ENCODE results near the gene OR5T1.

OR5T1 gene

DNA sequence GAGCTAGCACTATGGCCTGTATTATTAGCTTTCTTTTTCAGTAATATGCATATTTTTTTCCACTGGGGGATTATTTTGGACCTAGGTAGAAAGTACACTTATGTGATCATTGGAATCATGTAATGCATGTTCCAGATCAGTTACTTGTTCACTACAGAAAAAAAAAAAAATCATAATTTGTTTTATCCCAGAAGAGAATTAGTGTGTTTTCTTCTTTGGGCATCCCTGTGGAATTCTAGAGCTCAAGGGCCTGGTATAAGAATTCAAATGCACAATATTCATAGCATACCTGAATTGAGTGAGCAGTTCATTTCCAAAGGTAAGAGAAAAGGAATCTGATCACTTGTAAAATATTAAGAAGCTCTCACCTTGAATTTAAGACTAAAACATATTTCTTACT, at the start of gene OR5T1:
OR5T1 (plus strand) TSS at position 301 of the 400 bp plus-strand sequence. CDS start 1,485 bp downstream, outside the sequence.
- Mint-ChIP-seq H3K4me3 (no peak within 1 kb of the TSS), H3K4me1 (no peaks in the 10 kb centered on the region), H3K36me3 (no peaks in the 10 kb centered on the region), H3K9me3 (peaks cover 6% of the 10 kb centered on the region), H3K27me3 (no peaks in the 10 kb centered on the region), H3K27ac (no peak within 1 kb of the TSS)

DNA sequence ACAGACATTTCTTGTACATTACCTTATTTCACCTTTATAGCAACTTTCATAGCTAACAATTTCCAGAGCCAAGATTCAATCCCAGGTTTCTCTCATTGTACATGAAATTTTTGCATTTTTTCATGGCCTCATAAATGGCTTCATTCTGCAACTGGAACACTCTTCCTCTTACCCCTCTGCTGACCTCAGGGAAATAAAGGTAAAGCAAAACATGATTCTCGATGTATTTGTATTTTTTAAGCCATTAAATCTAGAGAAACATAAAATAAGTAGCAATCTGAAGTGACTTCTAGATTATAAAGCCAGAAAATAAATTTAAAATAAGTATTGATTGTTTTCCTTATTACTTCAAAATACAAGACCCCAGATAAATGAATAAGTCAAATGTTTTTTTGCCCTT, 39.8 kb upstream of the OR5T1 start, which contains the start of gene OR5T2:
OR5T2 (minus strand) TSS at position 101 of the 400 bp plus-strand sequence. CDS start 1,193 bp downstream, outside the sequence.
- Mint-ChIP-seq H3K4me1 (no peaks in the 10 kb centered on the region), H3K4me3 (no peak within 1 kb of the TSS), H3K27me3 (no peaks in the 10 kb centered on the region), H3K27ac (no peak within 1 kb of the TSS), H3K36me3 (no peaks in the 10 kb centered on the region), H3K9me3 (no peaks in the 10 kb centered on the region)

DNA sequence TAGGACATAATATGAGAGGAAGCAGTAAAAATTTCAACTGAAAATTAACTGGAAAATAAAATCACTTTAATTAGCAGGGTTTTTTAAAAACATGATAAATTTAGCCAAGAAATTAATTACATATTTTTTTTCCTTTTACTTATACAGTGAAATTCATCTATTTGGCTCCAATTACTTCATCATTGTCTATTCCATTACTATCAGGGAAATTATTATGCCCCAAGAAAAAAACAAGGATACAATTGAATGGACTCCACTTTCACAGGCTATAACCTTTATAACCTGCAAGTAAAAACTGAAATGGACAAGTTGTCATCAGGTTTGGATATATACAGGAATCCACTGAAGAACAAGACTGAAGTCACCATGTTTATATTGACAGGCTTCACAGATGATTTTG, 22.0 kb upstream of the OR5T1 start, which contains the start of gene OR5T3:
OR5T3 (plus strand) TSS at position 301 of the 400 bp plus-strand sequence; CDS start at position 301, 0 bp downstream.
- no peak within 1 kb of the TSS for H3K27ac Mint-ChIP-seq
- H3K9me3 Mint-ChIP-seq = peaks cover 14% of the 10 kb centered on the region
- H3K27me3 Mint-ChIP-seq = no peaks in the 10 kb centered on the region
- no peaks in the 10 kb centered on the region for H3K4me1 Mint-ChIP-seq
- H3K36me3 Mint-ChIP-seq = no peaks in the 10 kb centered on the region
- H3K4me3 Mint-ChIP-seq = no peak within 1 kb of the TSS

DNA sequence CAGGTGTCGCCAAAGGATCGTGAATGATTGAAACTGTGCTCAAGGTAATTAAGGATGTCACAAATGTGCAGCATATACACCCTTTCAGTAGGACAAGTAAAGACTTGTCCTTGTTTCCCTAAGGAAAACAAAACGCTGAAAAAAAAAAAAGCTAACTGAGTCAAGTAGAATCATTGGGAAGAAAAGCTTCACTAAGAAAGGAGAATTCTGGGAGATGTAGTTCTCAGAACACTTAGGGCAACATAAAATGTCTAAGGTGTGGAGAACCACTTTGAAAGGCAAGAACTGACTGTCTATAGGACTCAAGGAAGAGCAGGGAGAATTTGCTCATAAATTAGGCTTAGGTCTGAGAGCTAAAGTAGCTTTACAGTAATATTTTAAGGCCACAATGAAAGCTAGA, 2.9 kb upstream of the OR5T1 start:
- H3K4me3 Mint-ChIP-seq = no peak overlapping the region
- H3K27ac Mint-ChIP-seq = no peak overlapping the region
- H3K36me3 Mint-ChIP-seq = no peaks in the 10 kb centered on the region
- H3K27me3 Mint-ChIP-seq = no peaks in the 10 kb centered on the region
- peaks cover 15% of the 10 kb centered on the region for H3K9me3 Mint-ChIP-seq
- H3K4me1 Mint-ChIP-seq = no peaks in the 10 kb centered on the region

DNA sequence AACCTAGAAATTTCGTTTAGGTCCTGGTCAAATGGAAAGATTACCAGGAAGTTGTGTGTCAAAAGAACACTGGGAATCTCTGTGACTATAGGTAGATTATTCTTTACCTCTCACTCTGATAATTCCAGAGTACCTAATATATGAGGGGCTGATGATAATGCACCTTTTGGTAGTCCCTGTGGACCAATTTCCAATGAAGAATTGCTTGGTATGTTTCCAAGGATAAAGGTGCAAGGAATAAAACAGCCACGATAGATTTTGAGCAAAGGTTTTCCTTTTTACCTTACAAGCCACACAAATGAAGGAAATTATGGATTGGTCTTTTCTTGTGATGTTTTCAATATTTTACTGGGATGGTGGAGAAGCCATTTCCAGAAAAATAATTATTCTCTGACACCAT, 18.2 kb downstream of the OR5T1 start, which contains the start of gene OR8H1:
OR8H1 (minus strand) TSS at position 101 of the 400 bp plus-strand sequence. CDS start 1,192 bp downstream, outside the sequence.
- Mint-ChIP-seq H3K9me3 (peaks cover 22% of the 10 kb centered on the region), H3K4me3 (no peak within 1 kb of the TSS), H3K27me3 (no peaks in the 10 kb centered on the region), H3K27ac (no peak within 1 kb of the TSS), H3K4me1 (no peaks in the 10 kb centered on the region), H3K36me3 (no peaks in the 10 kb centered on the region)

DNA sequence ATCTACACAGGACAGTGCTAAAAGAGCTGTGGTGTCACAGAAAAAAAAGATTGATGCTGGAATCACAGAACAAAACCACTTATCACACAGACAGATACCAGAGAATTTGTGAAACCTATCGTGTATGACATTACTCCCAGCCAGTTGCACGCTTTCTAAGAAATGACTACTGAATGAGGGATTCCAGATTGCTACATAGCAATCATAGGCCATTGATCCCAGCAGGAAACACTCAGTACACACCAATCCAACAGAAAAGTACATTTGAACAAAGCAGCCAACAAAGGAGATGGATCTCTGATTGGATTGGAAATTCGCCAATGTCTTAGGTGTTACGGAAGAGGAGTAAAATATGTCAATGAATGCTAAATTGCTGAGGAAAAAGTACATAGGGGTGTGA, 22.9 kb downstream of the OR5T1 start:
- no peaks in the 10 kb centered on the region for H3K27me3 Mint-ChIP-seq
- H3K4me3 Mint-ChIP-seq = no peak overlapping the region
- H3K27ac Mint-ChIP-seq = no peak overlapping the region
- no peaks in the 10 kb centered on the region for H3K4me1 Mint-ChIP-seq
- no peaks in the 10 kb centered on the region for H3K36me3 Mint-ChIP-seq
- peaks cover 12% of the 10 kb centered on the region for H3K9me3 Mint-ChIP-seq

DNA sequence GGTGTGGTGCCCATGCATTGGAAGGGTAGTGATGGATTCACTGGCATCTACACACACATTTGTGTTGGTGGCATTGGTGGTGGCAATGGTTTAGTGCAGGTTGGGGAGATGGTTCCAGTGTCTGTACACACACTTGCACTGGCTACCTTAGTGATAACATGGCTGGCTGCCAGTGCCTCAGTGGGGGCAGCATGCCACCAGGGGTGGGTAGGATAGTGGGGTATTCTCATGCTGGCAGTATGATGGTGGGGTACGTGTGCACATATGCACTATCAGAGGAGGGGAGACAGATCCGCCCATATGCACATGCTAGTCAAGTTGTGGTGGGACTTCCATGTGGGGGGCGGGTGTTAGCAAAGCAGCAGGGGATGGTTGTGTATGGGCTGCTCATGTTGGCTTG, 33.9 kb downstream of the OR5T1 start:
- Mint-ChIP-seq H3K4me1 (no peaks in the 10 kb centered on the region), H3K9me3 (peaks cover 25% of the 10 kb centered on the region), H3K4me3 (no peak overlapping the region), H3K27ac (no peak overlapping the region), H3K27me3 (no peaks in the 10 kb centered on the region), H3K36me3 (no peaks in the 10 kb centered on the region)

DNA sequence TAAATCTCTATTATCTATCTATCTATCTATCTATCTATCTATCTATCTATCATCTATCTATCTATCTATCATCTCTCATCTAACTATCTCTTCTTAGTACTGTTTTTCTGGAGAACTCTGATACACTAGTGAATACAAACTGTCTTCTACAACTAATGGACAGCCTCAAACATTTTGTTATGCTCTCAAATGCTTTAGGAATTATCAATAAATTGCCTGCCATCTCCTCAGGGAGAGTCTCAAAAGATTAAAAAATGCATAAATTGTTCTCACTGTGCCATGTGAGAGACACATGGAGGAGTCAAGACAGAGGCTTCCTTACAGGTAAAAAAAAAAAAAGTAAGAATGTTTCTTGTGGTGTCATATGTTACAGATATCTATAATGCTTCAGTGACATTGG, 40.9 kb downstream of the OR5T1 start, which contains the start of gene OR8K3:
OR8K3 (plus strand) TSS at position 301 of the 400 bp plus-strand sequence. CDS start 3,163 bp downstream, outside the sequence.
- Mint-ChIP-seq H3K27me3 (no peaks in the 10 kb centered on the region), H3K27ac (no peak within 1 kb of the TSS), H3K4me3 (no peak within 1 kb of the TSS), H3K4me1 (no peaks in the 10 kb centered on the region), H3K9me3 (peaks cover 4% of the 10 kb centered on the region), H3K36me3 (no peaks in the 10 kb centered on the region)
